CD4-positive, alpha-beta T cell treated with Interferon gamma for 1 hour (primary cell): ENCODE measurements around the gene TF.

Experiments
- DNase-seq: peaks from one replicate; pipeline ENCODE4 v3.0.0-alpha.2; 2020

Gene TF

GRCh38 chr3:133747907-133748639 lies 1.9 kb downstream of the TF start:
- no peak for DNase-seq

- no peak for DNase-seq
Observed at GRCh38 chr3:133749427-133750258, 3.5 kb downstream of the TF start.

GRCh38 chr3:133750259-133750656 lies 4.1 kb downstream of the TF start:
- no peak for DNase-seq

GRCh38 chr3:133753107-133753778 lies 7.0 kb downstream of the TF start:
- no peak for DNase-seq

GRCh38 chr3:133753779-133754164 lies 7.6 kb downstream of the TF start:
- no peak for DNase-seq

GRCh38 chr3:133754455-133754854 lies 8.3 kb downstream of the TF start:
- no peak for DNase-seq

- no peak for DNase-seq
Observed at GRCh38 chr3:133754973-133755828, 9.0 kb downstream of the TF start.

- no peak for DNase-seq
Observed at GRCh38 chr3:133756716-133757694, 10.8 kb downstream of the TF start.

GRCh38 chr3:133757701-133758567 lies 11.7 kb downstream of the TF start:
- no peak for DNase-seq

- DNase-seq = no peak
Observed at GRCh38 chr3:133758568-133758928, 12.4 kb downstream of the TF start.

GRCh38 chr3:133758964-133759739 lies 13.0 kb downstream of the TF start:
- no peak for DNase-seq

- no peak for DNase-seq
Observed at GRCh38 chr3:133759740-133760305, 13.6 kb downstream of the TF start.

- DNase-seq = no peak
Observed at GRCh38 chr3:133760916-133761315, 14.7 kb downstream of the TF start.

- DNase-seq = no peak
Observed at GRCh38 chr3:133761605-133762484, 15.7 kb downstream of the TF start.

GRCh38 chr3:133762539-133762938 lies 16.3 kb downstream of the TF start:
- DNase-seq = no peak

GRCh38 chr3:133763797-133764683 lies 17.8 kb downstream of the TF start:
- no peak for DNase-seq

GRCh38 chr3:133765256-133765655 lies 19.1 kb downstream of the TF start:
- no peak for DNase-seq
